ENCODE measurements around the gene BEST2. TPM values are rescaled to one million over a fixed set of nuclear protein-coding genes. Genes with fewer than 3 reads are reported as not detected.

Gene BEST2
- total RNA-seq, 2 experiments from 2014 or later, result not detected

- peaks cover 19% of the 10 kb centered on the region for H3K4me1 Mint-ChIP-seq
- peak; percentile 85 for ATAC-seq (ENCODE audit: low read depth)
- POLR2A ChIA-PET, result interaction anchor here (0.5 to 1.9 kb wide), 12 partner anchors 10 to 132 kb away, joined by 3 to 12 read pairs (median 3); partner anchors contain the start of genes CALR, DHPS, JUNB and TNPO2
- H3K27ac Mint-ChIP-seq, result peak within 1 kb of the TSS; percentile 89
- H3K4me3 Mint-ChIP-seq, result peak within 1 kb of the TSS; percentile 94
- no peaks in the 10 kb centered on the region for H3K27me3 Mint-ChIP-seq
- no peaks in the 10 kb centered on the region for H3K9me3 Mint-ChIP-seq
- peaks cover 13% of the 10 kb centered on the region for H3K36me3 Mint-ChIP-seq
- DNase-seq, result peak; percentile 91
Observed at GRCh38 chr19:12806242-12807081, 54.9 kb downstream of the BEST2 start, which contains the start of gene RNASEH2A. Gene RNASEH2A (plus strand): TSS chr19:12806584. CDS start chr19:12806674, 90 bp downstream.

Small RNA genes within 50 kb of the gene (microRNA-seq; reads per million reads assigned to microRNA genes)
- not detected for gene MIR5684

Other genes with a start within 250 kb of the BEST2 start
- gene ZNF564, start 200.3 kb upstream of the BEST2 start, total RNA-seq, result 10 to 100 TPM; 18.1 to 19.0 TPM
- 10 to 100 TPM; 14.9 to 17.4 TPM for gene ZNF490, start 141.0 kb upstream of the BEST2 start, total RNA-seq
- 10 to 100 TPM; 37.1 to 42.7 TPM for gene ZNF791, start 140.9 kb upstream of the BEST2 start, total RNA-seq
- gene MAN2B1, start 85.0 kb upstream of the BEST2 start, total RNA-seq, result 100 to 1,000 TPM; 108 to 115 TPM
- gene WDR83, start 85.0 kb upstream of the BEST2 start, total RNA-seq, result 10 to 100 TPM; 18.2 to 21.1 TPM
- gene DHPS, start 69.9 kb upstream of the BEST2 start, total RNA-seq, result 100 to 1,000 TPM; 148 to 149 TPM
- gene GNG14, start 63.8 kb upstream of the BEST2 start, total RNA-seq, result not detected
- gene FBXW9, start 55.2 kb upstream of the BEST2 start, total RNA-seq, result 1 to 10 TPM; 4.9 to 5.3 TPM
- gene TNPO2, start 27.9 kb upstream of the BEST2 start, total RNA-seq, result 10 to 100 TPM; 80.8 to 81.9 TPM
- 100 to 1,000 TPM; 213 to 214 TPM for gene TRIR, start 17.1 kb upstream of the BEST2 start, total RNA-seq
- gene GET3, start 14.3 kb upstream of the BEST2 start, total RNA-seq, result 10 to 100 TPM; 46.4 to 47.2 TPM
- gene HOOK2, start 23.8 kb downstream of the BEST2 start, total RNA-seq, result 10 to 100 TPM; 20.0 to 20.3 TPM
- gene JUNB, start 39.7 kb downstream of the BEST2 start, total RNA-seq, result 10 to 100 TPM; 82.7 to 84.6 TPM
- 100 to 1,000 TPM; 170 to 181 TPM for gene PRDX2, start 50.0 kb downstream of the BEST2 start, total RNA-seq
- 10 to 100 TPM in 1 of 2 experiments, 1 to 10 TPM in 1; 5.8 to 10.8 TPM for gene THSD8, start 50.3 kb downstream of the BEST2 start, total RNA-seq
- 10 to 100 TPM; 46.2 to 47.8 TPM for gene RNASEH2A, start 54.8 kb downstream of the BEST2 start, total RNA-seq
- gene RTBDN, start 82.8 kb downstream of the BEST2 start, total RNA-seq, result not detected
- gene MAST1, start 86.7 kb downstream of the BEST2 start, total RNA-seq, result 1 to 10 TPM; 1.8 to 2.6 TPM
- gene DNASE2, start 129.7 kb downstream of the BEST2 start, total RNA-seq, result 10 to 100 TPM; 29.0 to 30.4 TPM
- gene KLF1, start 135.4 kb downstream of the BEST2 start, total RNA-seq, result under 1 TPM in 1 of 2 experiments, not detected in 1; 0.19 TPM
- gene GCDH, start 139.4 kb downstream of the BEST2 start, total RNA-seq, result 10 to 100 TPM; 39.7 to 43.4 TPM
- gene SYCE2, start 167.5 kb downstream of the BEST2 start, total RNA-seq, result 1 to 10 TPM; 3.6 to 4.4 TPM
- gene FARSA, start 181.9 kb downstream of the BEST2 start, total RNA-seq, result 10 to 100 TPM; 69.2 to 73.3 TPM
- 100 to 1,000 TPM; 522 to 531 TPM for gene CALR, start 186.8 kb downstream of the BEST2 start, total RNA-seq
- 100 to 1,000 TPM; 128 to 141 TPM for gene RAD23A, start 194.1 kb downstream of the BEST2 start, total RNA-seq
- 10 to 100 TPM; 18.4 to 19.4 TPM for gene GADD45GIP1, start 205.4 kb downstream of the BEST2 start, total RNA-seq
- gene DAND5, start 217.8 kb downstream of the BEST2 start, total RNA-seq, result not detected
- gene NFIX, start 243.7 kb downstream of the BEST2 start, total RNA-seq, result 1 to 10 TPM; 1.5 to 2.5 TPM